ENCODE data around the gene HBB. TPM values are rescaled to one million over a fixed set of nuclear protein-coding genes. Genes with fewer than 3 reads are reported as not detected.

Gene HBB
- 1,146 TPM for total RNA-seq

DNA sequence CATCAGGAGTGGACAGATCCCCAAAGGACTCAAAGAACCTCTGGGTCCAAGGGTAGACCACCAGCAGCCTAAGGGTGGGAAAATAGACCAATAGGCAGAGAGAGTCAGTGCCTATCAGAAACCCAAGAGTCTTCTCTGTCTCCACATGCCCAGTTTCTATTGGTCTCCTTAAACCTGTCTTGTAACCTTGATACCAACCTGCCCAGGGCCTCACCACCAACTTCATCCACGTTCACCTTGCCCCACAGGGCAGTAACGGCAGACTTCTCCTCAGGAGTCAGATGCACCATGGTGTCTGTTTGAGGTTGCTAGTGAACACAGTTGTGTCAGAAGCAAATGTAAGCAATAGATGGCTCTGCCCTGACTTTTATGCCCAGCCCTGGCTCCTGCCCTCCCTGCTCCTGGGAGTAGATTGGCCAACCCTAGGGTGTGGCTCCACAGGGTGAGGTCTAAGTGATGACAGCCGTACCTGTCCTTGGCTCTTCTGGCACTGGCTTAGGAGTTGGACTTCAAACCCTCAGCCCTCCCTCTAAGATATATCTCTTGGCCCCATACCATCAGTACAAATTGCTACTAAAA is at the start of gene HBB:
HBB (minus strand) TSS at position 340 of the 579 bp plus-strand sequence; CDS start at position 290, 50 bp downstream.
- H3K4me1 ChIP-seq = no peaks in the 10 kb centered on the region
- H3K36me3 ChIP-seq = no peaks in the 10 kb centered on the region
- H3K27ac ChIP-seq = no peak within 1 kb of the TSS
- DNase-seq (ENCODE audit: low spot score in 2 of 2) = no peak
- no peaks in the 10 kb centered on the region for H3K27me3 ChIP-seq
- intact Hi-C loops (cut with DNase I) = no loop called here
- H3K4me3 ChIP-seq = no peak within 1 kb of the TSS
- TF ChIP-seq, protein P1, sequence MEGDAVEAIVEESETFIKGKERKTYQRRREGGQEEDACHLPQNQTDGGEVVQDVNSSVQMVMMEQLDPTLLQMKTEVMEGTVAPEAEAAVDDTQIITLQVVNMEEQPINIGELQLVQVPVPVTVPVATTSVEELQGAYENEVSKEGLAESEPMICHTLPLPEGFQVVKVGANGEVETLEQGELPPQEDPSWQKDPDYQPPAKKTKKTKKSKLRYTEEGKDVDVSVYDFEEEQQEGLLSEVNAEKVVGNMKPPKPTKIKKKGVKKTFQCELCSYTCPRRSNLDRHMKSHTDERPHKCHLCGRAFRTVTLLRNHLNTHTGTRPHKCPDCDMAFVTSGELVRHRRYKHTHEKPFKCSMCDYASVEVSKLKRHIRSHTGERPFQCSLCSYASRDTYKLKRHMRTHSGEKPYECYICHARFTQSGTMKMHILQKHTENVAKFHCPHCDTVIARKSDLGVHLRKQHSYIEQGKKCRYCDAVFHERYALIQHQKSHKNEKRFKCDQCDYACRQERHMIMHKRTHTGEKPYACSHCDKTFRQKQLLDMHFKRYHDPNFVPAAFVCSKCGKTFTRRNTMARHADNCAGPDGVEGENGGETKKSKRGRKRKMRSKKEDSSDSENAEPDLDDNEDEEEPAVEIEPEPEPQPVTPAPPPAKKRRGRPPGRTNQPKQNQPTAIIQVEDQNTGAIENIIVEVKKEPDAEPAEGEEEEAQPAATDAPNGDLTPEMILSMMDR (IDR thresholded peaks at IDR 0.05) = no peak
- H3K9me3 ChIP-seq = no peaks in the 10 kb centered on the region

DNA sequence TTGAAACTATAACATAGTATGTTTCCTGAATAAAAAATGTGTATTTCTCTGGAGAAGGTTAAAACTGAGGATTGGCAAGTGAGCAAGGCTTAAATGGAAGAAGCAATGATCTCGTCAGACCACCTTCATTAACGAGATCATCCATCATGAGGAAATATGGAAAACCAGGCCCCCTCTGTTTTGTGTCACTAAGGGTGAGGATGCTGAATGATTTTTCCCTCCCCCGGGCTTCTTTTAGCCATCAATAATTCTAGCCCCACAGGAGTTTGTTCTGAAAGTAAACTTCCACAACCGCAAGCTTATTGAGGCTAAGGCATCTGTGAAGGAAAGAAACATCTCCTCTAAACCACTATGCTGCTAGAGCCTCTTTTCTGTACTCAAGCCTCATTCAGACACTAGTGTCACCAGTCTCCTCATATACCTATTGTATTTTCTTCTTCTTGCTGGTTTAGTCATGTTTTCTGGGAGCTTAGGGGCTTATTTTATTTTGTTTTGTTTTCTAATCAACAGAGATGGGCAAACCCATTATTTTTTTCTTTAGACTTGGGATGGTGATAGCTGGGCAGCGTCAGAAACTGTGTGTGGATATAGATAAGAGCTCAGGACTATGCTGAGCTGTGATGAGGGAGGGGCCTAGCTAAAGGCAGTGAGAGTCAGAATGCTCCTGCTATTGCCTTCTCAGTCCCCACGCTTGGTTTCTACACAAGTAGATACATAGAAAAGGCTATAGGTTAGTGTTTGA is 48.7 kb upstream of the HBB start:
- no peak for DNase-seq (ENCODE audit: low spot score in 2 of 2)
- Histone ChIP-seq H3K27ac (no peak overlapping the region), H3K4me3 (no peak overlapping the region), H3K4me1 (no peaks in the 10 kb centered on the region), H3K36me3 (no peaks in the 10 kb centered on the region), H3K27me3 (no peaks in the 10 kb centered on the region), H3K9me3 (no peaks in the 10 kb centered on the region)
- intact Hi-C loops (cut with DNase I) = no loop called here
- TF ChIP-seq, protein P1 (IDR thresholded peaks at IDR 0.05) = no peak

DNA sequence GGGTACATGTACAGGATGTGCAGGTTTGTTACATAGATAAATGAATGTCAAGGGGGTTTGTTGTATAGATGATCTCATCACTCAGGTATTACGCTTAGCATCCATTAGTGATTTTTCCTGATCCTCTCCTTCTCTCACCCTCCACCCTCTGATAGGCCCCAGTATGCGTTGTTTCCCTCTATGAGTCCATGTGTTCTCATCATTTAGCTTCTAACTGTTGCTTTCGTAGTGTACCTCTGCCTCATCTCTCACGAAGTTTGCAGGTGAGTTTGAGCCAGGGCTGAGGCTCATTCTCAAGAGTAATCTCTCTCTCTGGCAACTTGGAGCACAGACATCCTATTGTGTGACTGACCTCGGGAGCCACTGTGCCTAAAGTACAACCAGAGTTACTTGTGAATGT is 47.5 kb upstream of the HBB start:
- Histone ChIP-seq H3K36me3 (no peaks in the 10 kb centered on the region), H3K27ac (no peak overlapping the region), H3K27me3 (no peaks in the 10 kb centered on the region), H3K9me3 (no peaks in the 10 kb centered on the region), H3K4me3 (no peak overlapping the region), H3K4me1 (no peaks in the 10 kb centered on the region)
- DNase-seq (ENCODE audit: low spot score in 2 of 2) = no peak
- TF ChIP-seq, protein P1 (IDR thresholded peaks at IDR 0.05) = no peak
- intact Hi-C loops (cut with DNase I) = no loop called here

DNA sequence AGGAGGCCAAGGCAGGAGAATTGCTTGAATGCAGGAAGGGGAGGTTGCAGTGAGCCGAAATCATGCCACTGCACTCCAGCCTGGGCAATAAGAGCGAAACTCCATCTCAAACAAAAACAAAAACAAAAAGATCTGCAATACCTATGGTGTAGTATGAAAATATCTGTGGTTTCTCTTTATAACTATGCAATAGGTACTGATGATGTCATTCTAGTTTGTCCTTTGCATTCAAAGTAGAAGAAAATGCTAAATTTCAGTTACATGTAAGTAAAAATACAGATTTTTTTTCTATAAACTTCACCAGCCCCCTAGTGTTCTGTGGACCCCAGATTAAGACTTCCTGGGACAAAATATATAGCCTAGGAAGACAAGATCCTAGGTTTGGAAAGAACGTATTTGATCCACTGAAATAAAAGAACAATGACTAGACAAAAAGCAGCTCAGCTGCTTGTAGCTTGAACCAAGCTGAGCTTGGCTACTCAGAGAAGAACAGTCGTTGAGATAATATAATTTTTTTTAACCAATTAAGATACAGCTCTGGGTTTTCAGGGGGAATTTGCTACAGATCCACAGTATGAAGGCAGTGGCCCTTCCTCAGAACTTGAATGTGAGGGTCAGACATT is 45.6 kb upstream of the HBB start:
- no peak overlapping the region for H3K27ac ChIP-seq
- no peak for DNase-seq (ENCODE audit: low spot score in 2 of 2)
- TF ChIP-seq, protein P1 (IDR thresholded peaks at IDR 0.05) = no peak
- H3K27me3 ChIP-seq = no peaks in the 10 kb centered on the region
- H3K36me3 ChIP-seq = no peaks in the 10 kb centered on the region
- H3K9me3 ChIP-seq = no peaks in the 10 kb centered on the region
- intact Hi-C loops (cut with DNase I) = no loop called here
- no peaks in the 10 kb centered on the region for H3K4me1 ChIP-seq
- no peak overlapping the region for H3K4me3 ChIP-seq

DNA sequence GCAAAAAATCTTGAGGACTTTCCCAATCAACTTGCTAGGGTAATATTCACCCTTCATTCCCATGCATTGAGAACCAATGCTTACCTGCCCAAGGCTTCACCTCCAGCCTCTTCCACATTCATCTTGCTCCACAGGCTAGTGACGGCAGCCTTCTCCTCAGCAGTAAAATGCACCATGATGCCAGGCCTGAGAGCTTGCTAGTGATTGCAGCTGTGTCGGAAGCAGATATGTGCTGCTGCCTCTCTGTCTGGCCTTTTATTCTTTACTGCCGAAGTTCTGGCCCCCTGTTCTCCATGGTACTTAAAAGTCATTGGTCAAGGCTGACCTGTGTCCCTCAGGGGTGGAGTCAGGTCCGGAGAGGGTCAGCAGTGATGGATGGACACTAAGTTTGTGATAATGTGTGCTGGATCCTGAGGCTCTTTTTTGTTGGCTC is 42.9 kb upstream of the HBB start, which contains the start of gene HBE1:
HBE1 (minus strand) TSS at position 231 of the 433 bp plus-strand sequence; CDS start at position 176, 55 bp downstream.
- no peak for DNase-seq (ENCODE audit: low spot score in 2 of 2)
- H3K36me3 ChIP-seq = no peaks in the 10 kb centered on the region
- H3K27ac ChIP-seq = no peak within 1 kb of the TSS
- H3K4me1 ChIP-seq = no peaks in the 10 kb centered on the region
- H3K4me3 ChIP-seq = no peak within 1 kb of the TSS
- no peaks in the 10 kb centered on the region for H3K9me3 ChIP-seq
- intact Hi-C loops (cut with DNase I) = no loop called here
- TF ChIP-seq, protein P1 (IDR thresholded peaks at IDR 0.05) = no peak
- no peaks in the 10 kb centered on the region for H3K27me3 ChIP-seq

Data from ascending aorta (tissue), 2 donors.